ENCODE results near the gene STRN. TPM values are rescaled to one million over a fixed set of nuclear protein-coding genes. Genes with fewer than 3 reads are reported as not detected.
"Not testable (repeated sequence)": the region's sequence is repeated elsewhere in the genome, so short reads cannot be mapped to it uniquely, and the experiment has no call there.

STRN gene
- total RNA-seq, 1 donor from 2014 or later = 25.7 TPM

DNA sequence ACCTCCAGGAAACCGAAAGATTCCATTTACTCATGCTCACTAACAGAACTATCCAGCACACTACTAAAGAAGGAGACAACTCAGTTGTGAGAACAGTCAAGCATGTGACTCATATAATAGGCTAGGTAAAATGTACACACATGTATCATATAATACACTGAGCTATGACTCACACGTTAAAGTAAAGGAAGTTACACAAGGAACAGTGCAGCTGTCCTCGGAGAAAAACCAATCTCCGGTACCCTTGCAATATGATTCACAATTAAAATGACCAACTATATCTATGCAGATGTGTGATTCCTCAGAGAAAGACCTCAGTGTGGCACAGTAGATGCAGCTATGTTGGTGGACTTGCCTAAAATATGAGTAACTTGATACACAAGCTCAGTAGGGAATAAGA lies 76.5 kb downstream of the STRN start:
- DNase-seq (ENCODE audit: low spot score in 2 of 2, unreplicated experiment in 2 of 2) = no peak
- no peaks in the 10 kb centered on the region for H3K9me3 Mint-ChIP-seq
- no peaks in the 10 kb centered on the region for H3K27me3 Mint-ChIP-seq (ENCODE audit: low read depth)
- H3K4me3 Mint-ChIP-seq = no peak overlapping the region
- TF ChIP-seq, protein P1, sequence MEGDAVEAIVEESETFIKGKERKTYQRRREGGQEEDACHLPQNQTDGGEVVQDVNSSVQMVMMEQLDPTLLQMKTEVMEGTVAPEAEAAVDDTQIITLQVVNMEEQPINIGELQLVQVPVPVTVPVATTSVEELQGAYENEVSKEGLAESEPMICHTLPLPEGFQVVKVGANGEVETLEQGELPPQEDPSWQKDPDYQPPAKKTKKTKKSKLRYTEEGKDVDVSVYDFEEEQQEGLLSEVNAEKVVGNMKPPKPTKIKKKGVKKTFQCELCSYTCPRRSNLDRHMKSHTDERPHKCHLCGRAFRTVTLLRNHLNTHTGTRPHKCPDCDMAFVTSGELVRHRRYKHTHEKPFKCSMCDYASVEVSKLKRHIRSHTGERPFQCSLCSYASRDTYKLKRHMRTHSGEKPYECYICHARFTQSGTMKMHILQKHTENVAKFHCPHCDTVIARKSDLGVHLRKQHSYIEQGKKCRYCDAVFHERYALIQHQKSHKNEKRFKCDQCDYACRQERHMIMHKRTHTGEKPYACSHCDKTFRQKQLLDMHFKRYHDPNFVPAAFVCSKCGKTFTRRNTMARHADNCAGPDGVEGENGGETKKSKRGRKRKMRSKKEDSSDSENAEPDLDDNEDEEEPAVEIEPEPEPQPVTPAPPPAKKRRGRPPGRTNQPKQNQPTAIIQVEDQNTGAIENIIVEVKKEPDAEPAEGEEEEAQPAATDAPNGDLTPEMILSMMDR (IDR thresholded peaks at IDR 0.05; ENCODE audit: unreplicated experiment) = no peak
- H3K36me3 Mint-ChIP-seq = peaks cover 10% of the 10 kb centered on the region
- H3K27ac Mint-ChIP-seq = no peak overlapping the region
- no peaks in the 10 kb centered on the region for H3K4me1 Mint-ChIP-seq

DNA sequence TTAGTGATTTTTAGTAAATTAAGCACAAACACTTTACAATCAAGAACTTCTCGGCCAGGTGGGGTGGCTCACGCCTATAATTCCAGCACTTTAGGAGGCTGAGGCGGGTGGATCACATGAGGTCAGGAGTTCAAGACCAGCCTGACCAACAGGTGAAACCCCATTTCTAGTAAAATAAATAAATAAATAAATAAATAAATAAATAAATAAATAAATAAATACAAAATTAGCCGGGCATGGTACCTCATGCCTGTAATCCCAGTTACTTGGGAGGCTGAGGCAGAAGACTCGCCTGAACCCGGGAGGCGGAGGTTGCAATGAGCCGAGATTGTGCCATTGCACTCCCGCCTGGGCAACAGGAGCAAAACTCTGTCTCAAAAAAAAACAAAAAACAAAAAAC lies 79.2 kb downstream of the STRN start:
- not testable (repeated sequence) for H3K4me3 Mint-ChIP-seq; DNase-seq (ENCODE audit: low spot score in 2 of 2, unreplicated experiment in 2 of 2); H3K27me3 Mint-ChIP-seq (ENCODE audit: low read depth); H3K9me3 Mint-ChIP-seq; H3K36me3 Mint-ChIP-seq; H3K4me1 Mint-ChIP-seq; H3K27ac Mint-ChIP-seq

DNA sequence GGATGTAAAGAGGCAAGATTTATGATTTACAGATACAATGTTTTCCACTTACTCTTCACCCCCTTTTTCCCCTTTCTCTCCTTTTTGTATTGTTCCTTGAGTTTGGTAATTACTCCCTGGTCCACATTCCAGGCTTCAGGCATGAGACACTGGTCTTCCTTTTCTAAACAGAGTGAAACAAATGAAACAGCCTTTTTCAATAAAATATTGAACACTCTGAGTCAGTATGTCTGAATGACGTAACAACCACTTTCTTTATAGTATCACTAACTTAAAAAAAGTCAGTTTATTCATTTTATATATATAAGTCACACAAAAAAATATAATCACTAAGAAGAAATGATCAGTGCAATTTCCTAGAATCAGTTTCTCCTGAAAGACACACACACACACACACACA lies 79.7 kb downstream of the STRN start:
- Mint-ChIP-seq H3K27me3 (ENCODE audit: low read depth) (no peaks in the 10 kb centered on the region), H3K27ac (no peak overlapping the region), H3K4me3 (no peak overlapping the region), H3K4me1 (no peaks in the 10 kb centered on the region), H3K36me3 (peaks cover 8% of the 10 kb centered on the region), H3K9me3 (no peaks in the 10 kb centered on the region)
- no peak for DNase-seq (ENCODE audit: low spot score in 2 of 2, unreplicated experiment in 2 of 2)
- TF ChIP-seq, protein P1 (IDR thresholded peaks at IDR 0.05; ENCODE audit: unreplicated experiment) = no peak

DNA sequence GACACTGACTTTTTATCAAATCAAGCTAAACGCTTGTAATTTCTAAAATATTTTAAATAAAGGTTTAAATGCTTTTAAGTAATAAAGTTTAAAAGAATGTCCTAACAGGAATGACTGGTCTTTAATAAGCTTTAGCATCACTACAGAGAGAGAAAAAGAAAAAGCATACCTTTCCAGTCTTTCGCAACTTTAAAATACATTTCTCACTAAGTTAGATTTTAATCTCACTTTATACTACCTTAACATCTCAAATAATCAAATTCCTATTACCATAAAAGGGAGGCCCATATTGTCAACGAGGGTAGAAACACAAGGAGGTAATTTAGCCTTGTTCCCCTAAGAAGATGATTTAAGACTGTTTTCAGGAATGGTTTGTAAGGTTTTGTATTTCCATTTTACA lies 80.7 kb downstream of the STRN start:
- Mint-ChIP-seq H3K27me3 (ENCODE audit: low read depth) (no peaks in the 10 kb centered on the region), H3K36me3 (peaks cover 12% of the 10 kb centered on the region), H3K27ac (no peak overlapping the region), H3K4me3 (no peak overlapping the region), H3K4me1 (no peaks in the 10 kb centered on the region), H3K9me3 (no peaks in the 10 kb centered on the region)
- DNase-seq (ENCODE audit: low spot score in 2 of 2, unreplicated experiment in 2 of 2) = no peak
- TF ChIP-seq, protein P1 (IDR thresholded peaks at IDR 0.05; ENCODE audit: unreplicated experiment) = no peak

DNA sequence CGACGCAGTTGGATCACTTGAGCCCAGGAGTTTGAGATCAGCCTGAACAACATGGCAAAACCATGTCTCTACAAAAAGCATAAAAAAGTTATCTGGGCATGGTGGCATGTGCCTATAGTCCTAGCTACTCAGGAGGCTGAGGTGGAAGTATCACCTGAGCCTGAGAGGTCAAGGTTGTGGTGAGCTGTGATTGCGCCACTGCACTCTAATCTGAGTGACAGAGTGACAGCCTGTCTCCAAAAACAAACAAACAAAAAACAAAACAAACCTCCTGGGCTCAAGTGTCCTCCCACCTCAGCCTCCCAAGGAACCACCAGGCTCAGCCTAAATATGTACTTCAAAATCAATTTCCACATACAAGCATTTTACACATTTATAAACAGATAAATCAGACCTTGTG lies 83.8 kb downstream of the STRN start:
- no peak overlapping the region for H3K4me3 Mint-ChIP-seq
- peaks cover 17% of the 10 kb centered on the region for H3K36me3 Mint-ChIP-seq
- no peak for DNase-seq (ENCODE audit: low spot score in 2 of 2, unreplicated experiment in 2 of 2)
- H3K4me1 Mint-ChIP-seq = no peaks in the 10 kb centered on the region
- H3K27ac Mint-ChIP-seq = no peak overlapping the region
- H3K9me3 Mint-ChIP-seq = no peaks in the 10 kb centered on the region
- TF ChIP-seq, protein P1 (IDR thresholded peaks at IDR 0.05; ENCODE audit: unreplicated experiment) = no peak
- no peaks in the 10 kb centered on the region for H3K27me3 Mint-ChIP-seq (ENCODE audit: low read depth)

DNA sequence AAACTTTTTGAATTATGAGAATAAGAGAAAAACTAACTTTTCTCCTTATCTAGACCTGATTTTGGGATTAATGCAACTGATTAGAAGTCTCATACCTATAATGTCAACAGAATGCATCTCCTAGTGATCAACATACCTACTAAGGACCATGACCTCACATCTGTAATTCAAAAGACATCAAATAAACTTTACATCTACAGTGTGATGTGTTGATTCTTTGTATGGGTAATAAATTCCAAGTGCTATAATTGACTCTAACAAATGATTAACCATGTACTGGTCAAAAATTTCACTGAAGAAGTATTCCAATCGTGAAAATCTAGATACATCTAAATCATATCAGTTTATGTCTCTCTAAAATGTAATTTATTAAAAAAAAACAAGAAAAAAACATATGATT lies 84.5 kb downstream of the STRN start:
- no peaks in the 10 kb centered on the region for H3K27me3 Mint-ChIP-seq (ENCODE audit: low read depth)
- H3K4me1 Mint-ChIP-seq = no peaks in the 10 kb centered on the region
- DNase-seq (ENCODE audit: low spot score in 2 of 2, unreplicated experiment in 2 of 2) = no peak

More for the DNA sequence above, 84.5 kb downstream of the STRN start:
- Mint-ChIP-seq H3K27ac (no peak overlapping the region), H3K4me3 (no peak overlapping the region), H3K36me3 (peaks cover 21% of the 10 kb centered on the region), H3K9me3 (no peaks in the 10 kb centered on the region)
- TF ChIP-seq, protein P1 (IDR thresholded peaks at IDR 0.05; ENCODE audit: unreplicated experiment) = no peak
